Activated naive CD4-positive, alpha-beta T cell treated with anti-CD3 and anti-CD28 coated beads, Interleukin-2, amount 50 U/mL, for 72 hours (primary cell): Measurements from ENCODE around the gene TRABD2B. TPM values are rescaled to one million over a fixed set of nuclear protein-coding genes. Genes with fewer than 3 reads are reported as not detected.

Experiments used
- ATAC-seq, 2 donors: fragments of 150-1000 bp; cut with Tn5 transposase; 2 replicates each; pipeline ENCODE4 v1.10.0; 2021; ENCODE audit warnings: mild to moderate bottlenecking in 2 of 2, moderate library complexity in 2 of 2
- DNase-seq, 2 donors: peaks; one replicate each; pipeline ENCODE4 v3.0.0; 2021 to 2022; ENCODE audit warnings: low spot score in 2 of 2
- H3K27ac Mint-ChIP-seq, 2 donors: one replicate each; pipeline ENCODE4 v1.8.0; 2022; ENCODE audit warnings: mild to moderate bottlenecking in 2 of 2, mixed read lengths in 2 of 2
- H3K36me3 Mint-ChIP-seq, 2 donors: one replicate each; pipeline ENCODE4 v1.8.0; 2022; ENCODE audit warnings: mixed read lengths in 2 of 2
- H3K9me3 Mint-ChIP-seq, 2 donors: one replicate each; pipeline ENCODE4 v1.8.0; 2022; ENCODE audit warnings: mixed read lengths in 2 of 2
- total RNA-seq, 2 donors: library from RNA; stranded (reverse); gene quantifications; one replicate each; pipeline ENCODE4 v1.2.3, GENCODE V29; 2022

The TRABD2B gene
- total RNA-seq, 2 donors from 2014 or later, result not detected

DNA sequence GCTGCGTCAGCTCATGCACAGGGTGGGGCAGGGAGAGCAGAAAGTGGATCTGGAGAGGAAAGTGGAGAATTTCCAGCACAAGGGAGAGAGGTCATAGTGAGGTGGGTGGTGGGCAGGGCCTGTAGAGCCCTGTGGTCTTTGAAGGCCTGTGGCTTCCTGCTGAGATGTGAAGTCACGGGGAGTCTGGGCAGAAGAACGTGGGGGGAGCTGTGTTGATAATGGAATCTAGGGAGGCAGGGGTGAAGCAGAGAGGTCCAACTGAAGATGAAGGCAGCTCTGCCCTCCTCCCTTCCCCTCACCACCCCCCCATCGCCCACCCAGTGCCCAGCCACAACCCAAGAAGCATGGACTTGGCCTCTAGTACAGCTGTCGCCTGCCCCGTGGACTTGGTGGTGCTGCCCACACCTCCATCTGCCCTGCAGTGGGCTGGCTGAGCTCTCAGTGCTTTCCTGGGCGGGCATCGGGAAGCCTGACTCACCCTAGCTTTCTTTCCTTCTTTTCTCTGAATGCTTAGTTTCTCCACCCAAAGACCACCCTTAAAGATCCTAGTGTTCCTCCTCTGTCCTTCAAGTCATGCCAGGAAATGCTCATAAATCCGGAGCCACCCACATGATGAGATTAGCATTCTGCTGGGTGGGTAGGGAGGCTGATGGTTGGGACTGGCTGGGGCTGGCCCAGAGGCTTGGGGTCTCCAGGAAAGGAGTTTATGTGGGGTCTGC is 186.1 kb downstream of the TRABD2B start:
- H3K27ac Mint-ChIP-seq, result no peak overlapping the region
- no peak for ATAC-seq
- H3K36me3 Mint-ChIP-seq, result no peaks in the 10 kb centered on the region
- DNase-seq, result no peak
- H3K9me3 Mint-ChIP-seq, result no peaks in the 10 kb centered on the region

- no peak for ATAC-seq
- no peak overlapping the region for H3K27ac Mint-ChIP-seq
- DNase-seq, result no peak
- no peaks in the 10 kb centered on the region for H3K36me3 Mint-ChIP-seq
- H3K9me3 Mint-ChIP-seq, result no peaks in the 10 kb centered on the region
Measured at GRCh38 chr1:47809301-47810084, 187.7 kb downstream of the TRABD2B start.

DNA sequence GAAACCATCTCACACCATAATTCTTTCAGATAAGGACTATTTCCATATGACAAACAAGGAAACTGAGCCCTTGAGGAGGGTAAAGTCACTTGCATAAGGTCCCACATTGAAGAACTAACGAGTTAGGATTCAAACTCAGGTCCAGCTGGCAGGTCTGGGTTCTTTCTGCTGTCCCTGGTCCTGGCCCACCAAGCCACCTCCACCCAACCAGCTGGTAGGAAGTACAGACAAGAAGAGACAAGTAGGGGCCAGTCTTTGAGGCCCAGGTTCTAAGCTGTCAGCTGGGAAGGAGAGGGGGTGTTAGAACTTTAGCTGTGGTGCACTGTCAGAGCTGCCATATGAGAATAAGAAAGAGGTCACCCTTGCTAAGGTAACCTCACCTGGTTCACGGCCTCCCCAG is 188.6 kb downstream of the TRABD2B start:
- H3K36me3 Mint-ChIP-seq, result no peaks in the 10 kb centered on the region
- no peak overlapping the region for H3K27ac Mint-ChIP-seq
- no peak for ATAC-seq
- no peak for DNase-seq
- H3K9me3 Mint-ChIP-seq, result no peaks in the 10 kb centered on the region

GRCh38 chr1:47805921-47806361 is 191.2 kb downstream of the TRABD2B start:
- DNase-seq, result no peak
- H3K36me3 Mint-ChIP-seq, result no peaks in the 10 kb centered on the region
- H3K27ac Mint-ChIP-seq, result no peak overlapping the region
- no peaks in the 10 kb centered on the region for H3K9me3 Mint-ChIP-seq
- no peak for ATAC-seq

- H3K27ac Mint-ChIP-seq, result no peak overlapping the region
- H3K36me3 Mint-ChIP-seq, result no peaks in the 10 kb centered on the region
- H3K9me3 Mint-ChIP-seq, result no peaks in the 10 kb centered on the region
- DNase-seq, result no peak
- ATAC-seq, result no peak
Measured at GRCh38 chr1:47805018-47805417, 192.2 kb downstream of the TRABD2B start.

- H3K9me3 Mint-ChIP-seq, result no peaks in the 10 kb centered on the region
- ATAC-seq (no peak), DNase-seq (no peak)
- no peaks in the 10 kb centered on the region for H3K36me3 Mint-ChIP-seq
- no peak overlapping the region for H3K27ac Mint-ChIP-seq
Measured at GRCh38 chr1:47803815-47804501, 193.2 kb downstream of the TRABD2B start.

GRCh38 chr1:47797575-47797974 is 199.6 kb downstream of the TRABD2B start:
- Mint-ChIP-seq H3K36me3 (no peaks in the 10 kb centered on the region), H3K27ac (no peak overlapping the region), H3K9me3 (no peaks in the 10 kb centered on the region)
- no peak for DNase-seq
- ATAC-seq, result no peak

DNA sequence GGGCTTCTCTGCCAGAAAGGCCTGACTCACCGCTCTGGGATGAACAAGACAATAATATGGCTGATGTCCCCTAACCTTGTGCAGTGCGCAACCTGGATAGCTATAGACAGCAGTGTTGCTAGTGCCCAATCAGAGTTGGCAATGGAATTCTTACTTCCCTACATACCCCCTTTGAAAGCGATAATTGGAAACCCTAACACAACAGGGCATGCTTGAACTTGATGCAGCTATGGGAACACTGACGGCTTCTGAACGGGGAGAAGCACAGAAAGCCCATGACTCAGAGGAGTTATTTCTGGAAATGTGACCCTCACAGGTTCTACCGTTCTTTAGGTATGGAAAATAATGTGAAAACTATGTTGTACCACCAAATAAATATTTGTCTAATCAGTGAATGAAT is 200.6 kb downstream of the TRABD2B start:
- DNase-seq (no peak), ATAC-seq (no peak)
- no peaks in the 10 kb centered on the region for H3K36me3 Mint-ChIP-seq
- H3K9me3 Mint-ChIP-seq, result no peaks in the 10 kb centered on the region
- no peak overlapping the region for H3K27ac Mint-ChIP-seq

DNA sequence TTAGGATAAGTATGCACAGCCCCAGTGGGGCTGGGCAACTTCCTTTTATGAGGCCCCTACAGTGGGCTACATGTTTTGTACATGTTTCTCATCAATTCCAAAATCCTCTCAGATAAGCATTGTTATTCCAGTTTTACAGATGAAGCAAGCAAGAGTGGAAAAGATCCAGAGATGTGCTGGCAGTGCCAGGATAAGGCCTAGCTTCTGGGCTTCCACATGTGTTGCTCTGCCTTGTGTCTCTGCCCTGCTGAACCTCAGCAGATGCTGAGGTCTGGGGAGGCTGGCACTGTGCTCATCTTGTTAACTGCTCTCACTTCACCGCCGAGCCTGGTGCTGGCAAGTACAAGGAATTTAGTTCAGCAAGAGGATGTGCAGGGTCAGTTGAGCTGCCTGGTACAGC is 202.1 kb downstream of the TRABD2B start:
- Mint-ChIP-seq H3K27ac (no peak overlapping the region), H3K36me3 (no peaks in the 10 kb centered on the region), H3K9me3 (no peaks in the 10 kb centered on the region)
- ATAC-seq (no peak), DNase-seq (no peak)

GRCh38 chr1:47794530-47794929 is 202.7 kb downstream of the TRABD2B start:
- ATAC-seq (no peak), DNase-seq (no peak)
- Mint-ChIP-seq H3K36me3 (no peaks in the 10 kb centered on the region), H3K27ac (no peak overlapping the region), H3K9me3 (no peaks in the 10 kb centered on the region)

- ATAC-seq, result no peak
- H3K9me3 Mint-ChIP-seq, result no peaks in the 10 kb centered on the region
- DNase-seq, result no peak
- no peak overlapping the region for H3K27ac Mint-ChIP-seq
- H3K36me3 Mint-ChIP-seq, result no peaks in the 10 kb centered on the region
Measured at GRCh38 chr1:47794081-47794480, 203.1 kb downstream of the TRABD2B start.

- no peaks in the 10 kb centered on the region for H3K9me3 Mint-ChIP-seq
- ATAC-seq (no peak), DNase-seq (no peak)
- no peaks in the 10 kb centered on the region for H3K36me3 Mint-ChIP-seq
- no peak overlapping the region for H3K27ac Mint-ChIP-seq
Measured at GRCh38 chr1:47793563-47793962, 203.6 kb downstream of the TRABD2B start.

- DNase-seq (no peak), ATAC-seq (peak in 1 of 2 donors; percentile 28)
- Mint-ChIP-seq H3K9me3 (no peaks in the 10 kb centered on the region), H3K36me3 (no peaks in the 10 kb centered on the region), H3K27ac (no peak overlapping the region)
Measured at GRCh38 chr1:47792779-47793178, 204.4 kb downstream of the TRABD2B start.

- no peaks in the 10 kb centered on the region for H3K9me3 Mint-ChIP-seq
- ATAC-seq (no peak), DNase-seq (no peak)
- no peaks in the 10 kb centered on the region for H3K36me3 Mint-ChIP-seq
- no peak overlapping the region for H3K27ac Mint-ChIP-seq
Measured at GRCh38 chr1:47791879-47792608, 205.1 kb downstream of the TRABD2B start.

DNA sequence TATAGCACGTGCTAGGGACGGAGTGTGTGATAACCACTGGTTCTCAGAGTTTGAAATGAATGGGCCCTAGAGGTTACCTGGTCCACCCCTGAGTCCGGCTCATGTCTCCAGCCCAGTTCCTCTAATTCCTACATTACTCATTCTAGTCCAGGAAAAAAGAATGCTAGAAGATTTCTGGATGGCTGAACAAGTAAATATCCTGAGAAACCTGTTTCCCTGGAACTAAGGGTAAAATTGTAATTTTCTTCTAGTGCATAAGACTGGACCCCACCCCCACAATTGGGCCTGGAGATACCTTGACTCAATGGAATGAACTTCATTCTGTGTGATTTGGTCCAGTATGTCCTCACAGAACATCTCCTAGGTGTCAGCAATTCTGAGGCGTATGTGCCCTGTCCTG is 208.4 kb downstream of the TRABD2B start:
- Mint-ChIP-seq H3K9me3 (no peaks in the 10 kb centered on the region), H3K27ac (no peak overlapping the region), H3K36me3 (no peaks in the 10 kb centered on the region)
- no peak for DNase-seq
- ATAC-seq, result no peak

DNA sequence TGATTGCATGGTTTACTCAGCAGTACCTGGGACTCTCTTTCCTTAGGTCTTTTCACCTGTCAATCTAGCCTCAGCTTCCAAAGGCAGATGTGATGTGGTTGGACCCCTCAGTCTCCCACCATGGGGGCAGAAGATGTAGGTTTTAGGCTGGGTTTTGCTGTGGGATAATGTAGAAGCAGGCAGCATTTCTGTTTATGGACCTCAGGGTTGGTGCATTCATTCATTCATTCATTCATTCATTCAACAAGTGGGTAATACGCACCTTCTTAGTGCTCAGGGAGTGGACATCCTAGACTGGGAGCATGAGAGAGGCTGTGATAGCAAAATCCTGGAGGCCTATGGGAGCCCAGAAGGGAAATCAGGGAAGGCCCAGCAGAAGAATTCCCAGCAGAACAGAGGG is 209.6 kb downstream of the TRABD2B start:
- DNase-seq (no peak), ATAC-seq (no peak)
- H3K36me3 Mint-ChIP-seq, result no peaks in the 10 kb centered on the region
- no peaks in the 10 kb centered on the region for H3K9me3 Mint-ChIP-seq
- peak overlapping the region in 1 of 2 donors; percentile 26 for H3K27ac Mint-ChIP-seq

GRCh38 chr1:47786316-47786715 is 210.9 kb downstream of the TRABD2B start:
- DNase-seq, result no peak
- Mint-ChIP-seq H3K27ac (no peak overlapping the region), H3K9me3 (no peaks in the 10 kb centered on the region), H3K36me3 (no peaks in the 10 kb centered on the region)
- ATAC-seq, result no peak
